NCI-H82 (cell line): ENCODE data around the gene PBX3.
"Not testable (repeated sequence)": the region's sequence is repeated elsewhere in the genome, so short reads cannot be mapped to it uniquely, and the experiment has no call there.

ENCODE experiments used
- DNase-seq: peaks from one replicate; lab custom pipeline; 2025; lab: John Stamatoyannopoulos, UW

Gene PBX3

DNA sequence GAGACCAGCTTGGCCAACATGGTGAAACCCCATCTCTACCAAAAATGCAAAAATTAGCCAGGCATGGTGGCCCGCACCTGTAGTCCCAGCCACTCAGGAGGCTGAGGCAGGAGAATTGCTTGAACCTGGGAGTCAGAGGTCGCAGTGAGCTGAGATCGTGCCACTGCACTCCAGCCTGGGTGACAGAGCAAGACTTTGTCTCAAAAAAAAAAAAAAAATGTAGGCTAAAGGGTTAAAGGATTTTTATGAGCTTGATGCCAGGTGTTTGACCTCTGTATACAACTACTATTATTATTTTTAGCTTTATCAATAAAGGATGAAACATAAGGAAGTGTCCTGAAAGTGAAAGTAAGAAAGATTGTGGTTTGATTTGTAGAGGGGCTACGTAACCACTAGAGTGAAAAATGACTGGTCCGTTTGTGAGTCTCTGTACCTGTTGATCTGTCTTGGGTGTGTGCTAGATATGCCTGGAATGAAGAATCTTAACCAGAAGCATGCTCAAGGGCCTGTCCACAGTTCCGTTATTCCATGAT, 76.8 kb downstream of the PBX3 start:
- DNase-seq, result not testable (repeated sequence)

DNA sequence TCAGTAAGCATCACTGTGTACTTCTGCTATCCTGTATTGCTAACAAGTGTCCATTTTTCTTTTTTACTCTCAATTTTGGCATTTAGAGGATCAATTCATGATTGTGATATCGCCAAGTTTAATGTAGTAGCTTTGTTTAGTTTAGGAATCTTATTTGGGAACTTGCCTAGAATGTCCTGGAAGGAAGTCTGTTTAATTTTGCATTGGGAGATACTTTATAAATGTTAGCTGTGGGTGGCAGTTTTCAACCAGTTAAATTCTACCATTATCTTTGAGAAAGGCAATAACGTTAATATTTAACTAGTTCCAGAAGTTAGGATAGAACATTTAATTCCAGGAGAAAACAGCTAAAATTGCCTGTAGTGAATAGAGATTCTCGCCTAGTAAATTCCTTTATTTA, 78.6 kb downstream of the PBX3 start:
- DNase-seq, result no peak

DNA sequence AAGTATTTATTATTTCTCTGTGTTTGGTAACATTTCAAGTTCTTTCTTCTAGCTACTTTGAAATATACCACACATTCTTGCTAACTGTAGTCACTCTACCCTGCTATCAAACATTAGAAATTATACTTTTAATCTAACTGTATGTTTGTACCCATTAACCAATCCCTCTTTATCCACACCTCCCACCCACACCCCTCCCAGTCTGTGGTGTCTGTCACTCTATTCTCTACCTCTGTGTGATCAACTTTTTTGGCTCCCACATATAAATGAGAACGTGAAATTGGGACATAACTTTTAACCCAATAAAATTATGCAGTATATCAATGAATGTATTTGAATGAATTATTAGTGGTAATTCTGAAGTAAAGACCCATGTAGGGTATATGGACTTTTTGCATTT, 79.7 kb downstream of the PBX3 start:
- no peak for DNase-seq

DNA sequence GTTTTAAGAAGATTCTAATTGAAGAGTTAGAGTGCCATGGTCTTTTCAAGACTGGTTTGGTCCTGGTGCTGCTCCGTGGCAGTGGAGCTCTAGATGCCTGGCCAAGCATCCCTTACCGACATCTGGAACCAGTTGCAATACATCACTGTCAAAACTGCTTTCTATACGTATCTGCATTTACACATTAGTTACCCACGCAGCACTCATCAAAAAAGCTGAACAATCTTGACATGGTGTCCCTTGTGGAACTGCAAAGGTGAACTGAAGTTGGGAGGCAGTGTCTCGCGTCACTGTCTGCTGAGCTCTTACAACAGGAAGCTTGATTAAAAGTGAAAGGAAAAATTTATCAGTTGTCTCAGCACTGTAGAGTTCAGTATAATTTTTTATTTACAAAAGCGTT, 82.6 kb downstream of the PBX3 start:
- peak; percentile 18 for DNase-seq

DNA sequence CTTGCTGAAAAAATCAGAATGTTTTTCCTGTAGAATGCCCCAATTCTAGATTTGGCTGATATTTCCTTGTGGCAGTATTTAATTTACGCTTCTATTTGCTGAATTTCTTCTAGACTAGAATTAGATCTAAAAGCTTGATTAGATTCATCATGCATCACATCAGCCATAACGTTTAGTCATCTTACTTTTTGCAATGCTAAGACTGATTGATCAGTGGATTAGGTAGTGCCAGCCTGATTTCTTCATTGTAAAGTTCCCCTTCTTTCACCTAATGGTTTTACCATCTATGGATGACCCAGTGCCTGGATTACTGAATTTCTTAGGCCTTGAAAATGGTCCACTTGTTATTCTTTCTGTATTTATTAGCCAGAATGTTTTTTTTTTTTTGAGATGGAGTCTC, 83.9 kb downstream of the PBX3 start:
- DNase-seq, result no peak

DNA sequence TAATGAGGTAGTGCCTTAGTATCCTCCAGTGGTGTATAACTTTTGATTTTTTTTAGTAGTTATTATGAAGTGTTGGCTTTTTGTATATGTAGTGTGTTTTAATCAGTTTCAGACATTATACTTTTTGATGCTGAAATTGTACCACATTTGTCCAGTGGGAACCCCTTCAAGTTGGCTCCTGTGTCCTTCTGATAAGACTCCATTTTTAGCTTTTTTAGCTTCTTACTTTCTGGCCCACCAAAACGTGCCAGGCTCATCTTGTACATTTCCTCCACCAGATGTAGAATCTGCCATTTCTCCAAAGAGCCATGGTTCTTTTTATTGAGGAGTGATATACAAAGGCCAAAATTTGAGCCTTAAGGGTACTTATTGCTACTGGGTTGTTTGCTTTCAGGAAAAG, 84.4 kb downstream of the PBX3 start:
- no peak for DNase-seq

DNA sequence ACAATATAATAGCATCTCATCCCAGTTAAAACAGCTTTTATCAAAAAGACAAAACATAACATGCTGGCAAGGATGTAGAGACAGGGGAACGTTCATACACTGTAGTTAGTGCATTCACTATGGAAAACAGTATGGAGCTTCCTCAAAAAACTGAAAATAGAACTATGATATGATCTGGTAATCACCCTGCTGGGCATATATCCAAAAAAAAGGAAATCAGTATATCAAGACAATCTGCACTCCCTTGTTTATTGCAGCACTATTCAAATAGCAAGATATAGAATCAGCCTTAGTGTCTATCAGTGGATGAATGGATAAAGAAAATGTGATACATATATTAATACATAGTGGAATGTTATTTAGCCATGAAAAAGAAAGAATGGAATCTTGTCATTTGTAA, 88.5 kb downstream of the PBX3 start:
- no peak for DNase-seq

DNA sequence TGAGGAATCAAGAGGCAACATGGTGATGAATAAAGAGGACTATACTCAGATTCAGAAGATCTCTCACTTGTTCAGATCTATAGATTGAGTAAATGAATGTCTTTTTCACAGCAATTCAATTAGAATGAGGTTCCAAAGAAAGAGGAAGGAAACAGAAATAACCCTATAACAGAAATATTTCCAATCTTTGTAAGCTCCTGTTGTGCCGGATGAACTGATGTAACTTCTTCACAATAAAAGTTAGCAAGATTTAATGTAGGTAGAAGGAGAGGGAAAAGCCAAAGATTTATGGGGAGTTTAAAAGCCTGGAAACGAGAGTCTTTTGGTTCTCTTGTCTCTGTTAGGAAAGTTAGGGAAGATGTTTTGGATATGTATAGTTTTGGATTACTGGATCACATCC, 92.1 kb downstream of the PBX3 start:
- DNase-seq, result no peak

DNA sequence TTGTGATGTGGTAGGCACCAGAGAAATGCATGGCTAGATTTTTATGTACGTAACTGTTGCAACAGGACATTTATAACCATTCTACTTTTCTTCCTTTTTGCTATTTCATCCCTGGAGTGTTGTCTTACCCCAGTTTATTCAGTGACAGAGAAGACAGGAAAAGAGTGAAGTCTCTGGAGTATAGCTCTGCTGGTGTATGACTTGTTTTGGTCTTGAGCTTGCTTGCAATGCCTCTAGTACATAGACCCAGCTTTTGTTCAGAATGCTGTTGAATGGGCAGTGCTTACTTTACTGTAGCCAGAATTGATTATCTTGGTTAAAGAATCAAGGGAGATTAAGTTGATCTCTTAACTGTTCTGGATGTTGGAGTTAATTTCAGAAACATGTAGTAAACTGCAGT, 94.3 kb downstream of the PBX3 start:
- DNase-seq, result peak; percentile 48

DNA sequence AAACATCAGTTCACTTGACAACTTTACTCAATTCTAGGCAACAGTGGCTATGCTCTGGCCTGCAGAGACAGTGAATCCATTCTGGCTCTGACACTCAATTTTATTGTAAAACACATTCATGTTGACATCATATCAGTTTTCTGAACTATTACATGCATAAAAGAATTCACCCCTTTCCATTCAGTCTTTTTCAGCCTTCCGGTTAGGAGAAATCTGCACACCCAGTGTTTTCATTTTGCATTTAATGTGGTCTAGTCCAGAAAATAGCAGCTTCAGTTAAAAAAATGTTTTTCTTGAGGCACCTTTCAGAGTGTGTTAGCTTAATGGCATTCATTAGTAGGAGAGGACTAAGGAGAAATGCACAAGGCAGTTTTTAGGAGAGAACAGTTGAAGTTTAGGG, 95.1 kb downstream of the PBX3 start:
- no peak for DNase-seq

DNA sequence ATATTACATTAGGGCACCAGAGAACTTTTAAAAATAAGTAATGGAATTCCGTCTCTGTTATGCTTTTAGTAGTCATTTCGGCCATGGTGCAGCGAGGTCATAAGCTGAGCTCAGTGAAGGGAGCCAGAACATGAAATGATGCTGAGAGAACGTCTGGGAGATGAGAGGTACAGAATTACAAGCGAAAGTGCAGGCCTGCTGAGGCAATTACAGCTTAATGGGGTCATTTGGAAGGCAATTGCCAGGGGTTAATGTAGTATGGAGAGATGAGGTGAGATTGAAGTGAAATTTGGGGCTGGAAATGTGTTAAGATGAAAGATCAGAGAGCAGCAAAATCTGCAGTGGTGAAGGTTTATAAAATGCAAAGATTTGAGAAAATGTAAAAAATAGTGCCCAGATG, 96.5 kb downstream of the PBX3 start:
- DNase-seq, result peak; percentile 94

DNA sequence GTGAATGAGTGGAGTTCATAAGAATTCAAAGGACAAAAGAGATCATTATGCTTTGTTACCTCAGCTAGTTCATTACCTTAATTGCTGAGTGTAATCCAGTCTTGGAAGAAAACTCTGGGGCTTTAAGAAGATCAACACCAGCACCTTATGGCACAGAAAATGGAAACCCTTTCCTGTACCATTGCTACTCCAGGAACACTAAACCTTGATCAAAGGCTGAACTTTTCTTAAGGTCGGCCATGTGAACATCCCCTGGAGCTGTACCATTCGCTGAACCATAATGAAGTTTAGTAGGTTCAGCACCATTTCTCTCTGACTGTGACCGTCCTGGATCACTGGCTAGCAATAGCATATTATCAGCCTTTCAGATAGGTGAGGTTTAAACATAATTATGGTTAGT, 97.4 kb downstream of the PBX3 start:
- DNase-seq, result peak; percentile 98

DNA sequence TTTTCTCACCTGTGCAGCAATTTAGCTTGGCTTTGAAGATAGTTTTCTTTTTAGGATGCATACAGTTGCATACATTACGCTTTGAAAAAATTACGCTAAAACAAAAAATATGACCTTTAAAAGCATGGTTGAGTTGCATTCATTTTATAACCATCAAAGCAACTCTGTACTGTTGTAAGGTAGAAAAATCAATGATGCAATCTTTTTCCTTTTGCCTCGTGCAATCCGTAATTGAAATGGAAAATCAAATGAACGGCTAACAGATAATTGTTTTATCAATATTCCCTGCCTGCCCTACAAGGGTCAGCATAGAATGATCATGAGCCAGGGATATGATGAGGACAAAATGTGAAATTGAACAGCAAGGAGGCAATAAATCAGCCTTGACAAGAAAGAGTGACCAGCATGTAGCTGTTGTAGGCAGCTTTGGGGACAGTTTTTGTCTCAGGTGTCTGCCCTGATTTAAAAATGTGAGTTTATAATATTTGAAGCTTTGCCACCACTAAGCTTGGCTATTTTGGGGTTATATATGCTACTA, 98.2 kb downstream of the PBX3 start:
- peak; percentile 25 for DNase-seq

DNA sequence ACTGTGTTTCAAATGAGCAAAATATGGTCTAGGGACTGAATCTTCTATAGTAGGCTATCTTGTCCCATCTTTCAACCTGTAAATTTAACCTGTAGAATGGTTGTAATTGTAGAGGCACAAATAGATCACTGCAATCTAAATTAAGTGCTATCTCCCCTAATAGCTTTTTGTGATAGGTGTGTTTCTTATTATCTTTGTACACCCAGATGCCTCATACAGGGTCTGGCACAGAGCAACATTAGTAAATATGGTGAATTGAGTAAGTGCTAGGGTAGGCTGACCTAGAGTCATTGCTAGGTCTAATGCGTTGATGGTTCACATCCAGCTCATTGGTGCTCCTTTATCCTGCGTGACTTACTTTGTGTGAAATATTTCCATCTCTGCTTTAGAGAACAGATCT, 100.6 kb downstream of the PBX3 start:
- DNase-seq, result peak; percentile 13

DNA sequence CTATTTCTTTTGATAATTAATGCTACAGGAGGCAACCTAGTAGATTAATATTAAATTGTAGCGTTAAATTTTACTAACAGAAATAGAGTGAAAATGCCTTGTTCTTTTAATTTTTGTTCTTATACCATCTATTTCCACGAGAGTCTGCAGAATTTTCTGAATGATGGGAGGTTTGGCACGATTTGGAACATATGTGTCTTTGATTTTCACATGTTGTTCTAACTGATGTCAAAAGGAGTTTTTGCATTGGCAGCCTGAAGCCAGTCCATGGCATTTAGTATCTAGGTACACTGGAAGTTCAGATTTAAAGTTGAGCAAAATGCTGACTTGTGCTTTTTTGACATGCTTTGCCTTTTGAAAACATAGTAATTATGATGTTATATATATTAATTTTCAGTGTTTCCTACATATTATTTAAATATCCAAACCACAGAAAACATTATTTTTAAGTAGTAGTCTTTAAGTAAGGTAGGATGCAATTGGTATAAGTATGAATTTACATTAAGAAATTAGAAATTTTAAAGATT, 103.0 kb downstream of the PBX3 start:
- DNase-seq, result peak; percentile 31

DNA sequence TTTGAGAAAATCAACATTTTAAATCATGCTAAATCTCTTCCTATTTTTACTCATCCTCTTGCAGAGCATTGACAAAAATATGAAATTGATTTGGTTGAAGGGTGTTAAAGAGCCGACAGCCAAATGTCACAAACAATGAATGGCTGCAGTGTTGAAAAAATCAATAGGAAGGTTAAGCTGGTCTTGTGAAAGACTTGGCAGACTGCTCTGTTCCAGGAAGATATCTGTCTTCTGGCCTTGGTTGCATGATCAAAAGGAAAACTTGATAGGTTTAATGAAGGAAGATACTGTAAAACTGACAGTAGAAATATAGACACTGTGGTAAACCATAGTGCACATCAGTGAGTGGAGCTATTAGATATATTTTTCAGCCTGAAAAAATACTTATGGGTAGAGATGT, 103.6 kb downstream of the PBX3 start:
- peak; percentile 73 for DNase-seq

DNA sequence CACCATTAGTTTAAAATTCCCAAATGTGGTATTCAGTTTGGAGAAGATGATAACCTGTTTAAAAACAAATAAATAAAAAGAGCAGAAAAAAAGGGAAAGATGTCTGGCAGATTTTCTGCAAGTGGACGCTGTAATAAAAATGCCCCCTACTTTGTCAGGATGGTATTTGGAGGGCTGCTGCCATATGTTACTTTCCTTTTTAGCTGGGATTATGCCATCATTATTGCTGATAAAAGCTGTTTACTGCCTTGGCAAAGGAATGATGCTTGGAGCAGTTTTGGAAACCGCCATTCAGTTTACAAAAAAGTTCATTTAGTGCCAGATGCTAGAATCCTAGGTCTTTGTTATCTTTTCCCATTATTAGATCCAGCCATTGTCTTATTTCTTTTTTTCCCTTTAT, 104.8 kb downstream of the PBX3 start:
- peak; percentile 76 for DNase-seq

DNA sequence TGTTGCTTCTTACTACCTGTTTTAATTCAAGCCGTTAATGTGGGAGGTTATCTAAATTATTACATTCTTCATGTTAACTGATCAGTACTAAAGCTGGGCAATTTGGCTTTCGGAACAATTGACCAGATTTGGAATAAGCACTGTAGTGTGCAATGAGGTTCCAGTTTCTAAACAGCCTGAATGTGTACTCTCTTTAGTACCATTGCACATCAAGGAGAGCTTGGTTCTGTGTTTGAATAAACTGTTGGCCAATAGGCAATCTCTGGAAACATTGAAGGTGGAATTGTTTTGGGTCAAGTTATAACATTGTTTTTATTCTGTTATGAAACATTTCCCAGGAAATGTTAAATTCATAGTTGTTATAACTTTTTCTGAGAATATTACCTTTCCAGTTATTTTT, 105.2 kb downstream of the PBX3 start:
- peak; percentile 44 for DNase-seq

DNA sequence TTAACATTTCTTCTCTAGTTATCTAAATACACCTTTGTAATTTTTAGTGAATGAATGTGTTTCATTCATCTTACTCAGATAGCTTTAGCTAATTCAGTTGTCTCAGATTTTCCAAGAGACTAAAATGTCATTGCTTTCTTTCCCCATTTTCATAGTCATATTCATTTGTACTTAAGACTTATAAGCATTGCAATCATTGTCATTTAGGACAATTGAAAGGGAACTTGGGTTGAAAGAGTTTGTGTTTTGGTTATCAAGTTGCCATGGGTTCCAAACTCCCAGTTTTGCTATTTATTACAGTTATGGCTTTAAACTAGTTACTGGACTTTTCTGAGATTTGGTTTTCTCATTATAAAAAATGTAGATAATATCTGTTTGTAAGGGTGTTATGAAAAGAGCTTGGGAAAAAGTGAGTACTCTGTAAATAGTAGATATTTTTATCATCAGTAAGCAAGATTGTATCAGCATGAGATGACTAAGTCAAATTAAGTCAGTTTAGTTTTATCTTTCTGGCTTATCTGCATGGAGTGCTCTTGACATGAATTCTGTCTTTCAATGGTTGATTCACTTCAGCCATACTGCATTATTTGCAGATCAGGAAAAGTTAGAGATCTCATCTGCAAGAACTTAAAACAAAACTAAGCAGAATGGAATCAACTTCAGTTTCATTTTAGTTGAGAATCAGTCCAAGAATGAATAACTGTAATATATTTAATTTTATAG, 107.5 kb downstream of the PBX3 start:
- DNase-seq, result no peak

DNA sequence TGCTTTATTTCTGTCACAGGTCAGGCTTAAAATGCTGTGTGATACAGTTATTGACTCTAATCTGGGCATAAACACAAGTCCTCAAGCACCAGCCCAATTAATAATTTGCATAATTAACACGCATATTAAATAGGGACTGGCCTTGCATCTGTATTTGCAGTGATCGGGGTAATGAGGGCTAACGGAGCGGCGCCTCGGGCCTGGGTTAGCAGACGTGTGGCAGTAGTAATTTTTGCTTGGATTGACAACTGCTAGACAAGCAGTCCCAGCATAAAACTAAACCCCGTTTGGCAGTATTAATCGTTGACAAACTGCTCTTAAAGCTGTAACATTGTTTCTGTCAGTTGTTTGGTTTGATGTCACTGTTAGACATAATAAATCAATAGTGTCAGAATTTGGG, 109.2 kb downstream of the PBX3 start:
- DNase-seq, result no peak

DNA sequence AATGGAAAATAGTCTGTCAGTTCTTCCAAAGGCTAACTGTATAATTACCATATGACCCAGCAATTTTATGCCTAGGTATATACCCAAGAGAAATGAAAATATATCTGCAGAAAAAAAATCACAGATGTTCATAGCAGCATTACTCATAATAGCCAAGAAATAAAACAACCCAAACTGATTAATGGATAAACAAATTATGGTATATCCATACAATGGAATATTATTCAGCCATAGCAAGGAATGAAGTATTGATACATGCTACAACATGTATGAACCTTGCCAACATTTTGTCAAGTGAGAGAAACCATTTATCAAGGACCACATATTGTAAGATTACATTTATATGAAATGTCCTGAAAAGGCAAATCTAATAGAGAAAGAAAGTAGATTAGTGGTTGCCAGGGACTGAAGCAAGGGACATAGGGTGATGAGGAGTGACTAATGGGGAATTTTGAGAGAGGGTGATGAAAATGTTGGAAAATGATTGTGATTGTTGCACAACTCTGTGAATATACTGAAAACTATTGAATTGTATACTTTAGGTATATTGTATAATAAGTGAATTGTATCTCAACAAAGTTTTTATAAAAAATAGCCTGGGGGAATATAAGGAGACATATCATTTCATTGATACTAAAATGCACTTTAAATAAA, 114.4 kb downstream of the PBX3 start:
- no peak for DNase-seq

DNA sequence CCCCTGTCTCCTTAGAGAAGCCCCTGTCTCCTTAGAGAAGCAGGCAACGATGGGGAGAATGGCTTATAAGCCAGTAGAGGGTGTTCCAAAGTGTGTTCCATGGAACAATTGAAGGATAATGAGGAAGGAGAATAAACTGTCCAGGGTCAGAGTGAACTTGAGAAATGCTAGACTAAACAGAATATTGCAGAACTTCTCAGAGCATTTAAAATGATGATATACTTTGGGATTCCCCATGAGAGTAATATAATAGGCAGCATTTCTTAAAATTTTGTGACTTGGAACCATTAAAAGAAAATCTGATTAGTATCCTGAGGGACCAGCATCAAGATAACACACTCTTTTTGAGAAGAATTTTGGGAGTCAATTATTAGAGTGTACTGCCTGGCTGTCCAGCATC, 116.8 kb downstream of the PBX3 start:
- no peak for DNase-seq

DNA sequence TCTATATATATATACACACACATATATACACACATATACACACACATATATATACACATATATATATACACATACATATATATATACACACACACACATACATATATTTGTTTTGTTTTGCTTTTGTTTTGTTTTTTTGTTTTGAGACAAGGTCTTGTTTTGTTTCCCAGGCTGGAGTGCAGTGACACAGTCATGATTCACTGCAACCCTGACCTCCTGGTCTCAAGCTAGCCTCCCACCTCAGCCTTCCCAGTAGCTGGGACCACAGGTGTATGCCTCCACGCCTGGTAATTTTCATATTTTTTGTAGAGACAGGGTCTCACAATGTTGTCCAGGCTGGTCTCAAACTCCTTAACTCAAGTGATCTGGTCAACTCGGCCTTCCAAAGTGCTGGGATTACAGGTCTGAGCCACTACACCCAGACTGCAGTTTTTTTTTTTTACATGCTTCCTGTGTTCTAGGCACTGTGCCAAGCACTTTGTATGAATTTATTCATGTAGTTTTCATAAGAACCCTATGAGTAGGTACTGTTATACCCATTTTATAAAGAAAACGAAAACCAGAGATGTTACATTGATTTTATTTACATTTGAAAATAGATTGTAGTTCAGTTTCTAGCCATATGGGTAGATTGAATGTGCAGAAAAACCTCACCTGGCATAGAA, 120.7 kb downstream of the PBX3 start:
- no peak for DNase-seq
